Smooth muscle cell (in vitro differentiated cells): ENCODE results near the gene PRB4. TPM values are rescaled to one million over a fixed set of nuclear protein-coding genes. Genes with fewer than 3 reads are reported as not detected.
"Not testable (repeated sequence)": the region's sequence is repeated elsewhere in the genome, so short reads cannot be mapped to it uniquely, and the experiment has no call there.

Source experiments
- DNase-seq: peaks from one replicate; lab custom pipeline; 2025; ENCODE audit not compliant: unreplicated experiment; lab: John Stamatoyannopoulos, UW
- H2AFZ ChIP-seq: fragments of 200-600 bp; sonication (generic); 2 replicates; pipeline ENCODE4 v1.6.0; 2016; ENCODE audit warnings: antibody characterized with exemption, low read depth, mild to moderate bottlenecking
- H3F3A ChIP-seq: fragments of 200-600 bp; sonication (generic); 2 replicates; pipeline ENCODE4 v1.6.0; 2017; ENCODE audit warnings: antibody characterized with exemption, low read depth
- H3K27ac ChIP-seq: fragments of 200-600 bp; sonication (generic); 2 replicates; pipeline ENCODE4 v1.5.1; 2016; ENCODE audit warnings: low read depth, mild to moderate bottlenecking
- H3K27me3 ChIP-seq: fragments of 200-600 bp; sonication (generic); 2 replicates; pipeline ENCODE4 v1.6.1; 2016; ENCODE audit warnings: low read depth, mild to moderate bottlenecking
- H3K36me3 ChIP-seq: fragments of 200-600 bp; sonication (generic); 2 replicates; pipeline ENCODE4 v1.5.1; 2016; ENCODE audit warnings: low read depth
- H3K4me1 ChIP-seq: fragments of 200-600 bp; sonication (generic); 2 replicates; pipeline ENCODE4 v1.5.1; 2016; ENCODE audit warnings: low read depth
- H3K4me2 ChIP-seq: fragments of 200-600 bp; sonication (generic); 2 replicates; pipeline ENCODE4 v1.6.0; 2016; ENCODE audit warnings: mild to moderate bottlenecking
- H3K4me3 ChIP-seq: fragments of 200-600 bp; sonication (generic); 2 replicates; pipeline ENCODE4 v1.5.1; 2016; ENCODE audit warnings: mild to moderate bottlenecking
- H3K79me2 ChIP-seq: fragments of 200-600 bp; sonication (generic); 2 replicates; pipeline ENCODE4 v1.6.0; 2016; ENCODE audit warnings: low read depth, mild to moderate bottlenecking
- H3K9ac ChIP-seq: fragments of 200-600 bp; sonication (generic); 2 replicates; pipeline ENCODE4 v1.6.0; 2016; ENCODE audit warnings: low read depth
- H3K9me3 ChIP-seq: fragments of 200-600 bp; sonication (generic); replicated peaks from 2 replicates; pipeline ENCODE4 v1.5.1; 2016; ENCODE audit warnings: low read depth
- H4K20me1 ChIP-seq: fragments of 200-600 bp; sonication (generic); 2 replicates; pipeline ENCODE4 v1.6.0; 2016; ENCODE audit warnings: low read depth
- WGBS: methylation state at CpG from one replicate; pipeline ENCODE4 v1.1.7; 2016; ENCODE audit warnings: low lambda C conversion rate; 5-methylcytosine and 5-hydroxymethylcytosine counted together
- polyA plus RNA-seq: library from polyadenylated mRNA; unstranded; fragments of >200 nt; fragmentation: Nextera tagmentation; extraction: Ambion mirVana; gene quantifications from 2 replicates; pipeline ENCODE4 v1.2.1, GENCODE V29; 2016
- total RNA-seq: library from RNA; depleted of rRNA; stranded (reverse); fragments of >200 nt; gene quantifications from 2 replicates; pipeline ENCODE4 v1.2.3, GENCODE V29; 2014
- TF ChIP-seq, protein P1 (sequence below): fragments of 200-600 bp; sonication (generic); IDR thresholded peaks from 2 replicates; pipeline ENCODE4 v1.5.1; 2017; ENCODE audit warnings: borderline replicate concordance, mild to moderate bottlenecking, antibody characterized with exemption; ENCODE audit not compliant: insufficient read depth, poor library complexity, severe bottlenecking

The PRB4 gene
- total RNA-seq: not detected in 2 replicates
- not detected in 2 replicates for polyA plus RNA-seq

DNA sequence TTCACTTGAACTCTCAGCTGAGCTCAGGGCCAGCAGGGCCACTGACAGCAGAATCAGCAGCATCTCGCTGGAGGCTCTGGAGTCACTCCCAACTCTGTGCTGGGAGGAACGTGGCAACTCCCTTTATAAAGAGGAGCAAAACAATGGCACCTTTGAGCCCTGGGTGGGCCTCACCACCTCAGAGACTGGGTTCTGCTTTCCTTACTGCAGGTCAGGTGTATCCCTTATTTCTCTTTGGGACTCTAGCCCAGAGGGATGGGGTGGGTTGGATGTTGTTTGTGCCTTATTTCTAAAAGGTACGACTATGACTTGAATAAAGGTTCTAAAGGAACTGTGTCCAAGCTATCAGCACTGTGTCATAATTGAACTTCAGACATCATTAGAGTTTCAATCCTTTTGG is at the start of gene PRB4:
Gene PRB4 (minus strand): TSS at position 101 of the 400 bp plus-strand sequence. CDS start 38 bp downstream, at position 63.
- Histone ChIP-seq H3K4me3 (no peak within 1 kb of the TSS), H3K27ac (no peak within 1 kb of the TSS), H3K9me3 (no peaks in the 10 kb centered on the region), H3K9ac (no peak within 1 kb of the TSS), H2AFZ (no peak within 1 kb of the TSS), H3K4me1 (no peaks in the 10 kb centered on the region), H3K36me3 (no peaks in the 10 kb centered on the region), H3F3A (no peaks in the 10 kb centered on the region), H3K27me3 (no peaks in the 10 kb centered on the region), H3K79me2 (no peaks in the 10 kb centered on the region), H4K20me1 (no peaks in the 10 kb centered on the region), H3K4me2 (no peak within 1 kb of the TSS)
- 84% methylated on average over 3 of the region's 3 CpGs for WGBS
- TF ChIP-seq, protein P1, sequence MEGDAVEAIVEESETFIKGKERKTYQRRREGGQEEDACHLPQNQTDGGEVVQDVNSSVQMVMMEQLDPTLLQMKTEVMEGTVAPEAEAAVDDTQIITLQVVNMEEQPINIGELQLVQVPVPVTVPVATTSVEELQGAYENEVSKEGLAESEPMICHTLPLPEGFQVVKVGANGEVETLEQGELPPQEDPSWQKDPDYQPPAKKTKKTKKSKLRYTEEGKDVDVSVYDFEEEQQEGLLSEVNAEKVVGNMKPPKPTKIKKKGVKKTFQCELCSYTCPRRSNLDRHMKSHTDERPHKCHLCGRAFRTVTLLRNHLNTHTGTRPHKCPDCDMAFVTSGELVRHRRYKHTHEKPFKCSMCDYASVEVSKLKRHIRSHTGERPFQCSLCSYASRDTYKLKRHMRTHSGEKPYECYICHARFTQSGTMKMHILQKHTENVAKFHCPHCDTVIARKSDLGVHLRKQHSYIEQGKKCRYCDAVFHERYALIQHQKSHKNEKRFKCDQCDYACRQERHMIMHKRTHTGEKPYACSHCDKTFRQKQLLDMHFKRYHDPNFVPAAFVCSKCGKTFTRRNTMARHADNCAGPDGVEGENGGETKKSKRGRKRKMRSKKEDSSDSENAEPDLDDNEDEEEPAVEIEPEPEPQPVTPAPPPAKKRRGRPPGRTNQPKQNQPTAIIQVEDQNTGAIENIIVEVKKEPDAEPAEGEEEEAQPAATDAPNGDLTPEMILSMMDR: no peak
- no peak for DNase-seq

DNA sequence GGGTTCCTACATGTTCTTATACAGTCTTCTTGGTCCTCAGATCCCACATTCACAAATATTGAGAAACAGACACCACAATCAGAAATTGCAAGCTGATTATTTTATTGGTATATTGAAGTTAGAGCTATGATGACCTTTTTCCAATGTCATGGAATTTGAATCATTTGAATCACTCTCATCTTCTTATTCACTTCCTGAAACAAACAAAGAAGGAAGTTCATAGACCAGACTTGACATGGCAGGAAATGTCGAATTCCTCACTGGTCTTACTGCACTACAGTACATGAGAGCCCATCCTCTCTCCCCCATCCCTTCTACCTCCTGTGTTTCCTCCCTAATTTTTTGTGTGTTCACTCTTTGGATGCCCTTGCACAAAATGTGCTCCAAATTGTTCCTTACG is 41.5 kb upstream of the PRB4 start:
- H3K27me3 ChIP-seq, H3F3A ChIP-seq, H3K27ac ChIP-seq, H4K20me1 ChIP-seq, H3K36me3 ChIP-seq, H3K4me3 ChIP-seq, H2AFZ ChIP-seq, H3K4me1 ChIP-seq, H3K9me3 ChIP-seq, DNase-seq, H3K9ac ChIP-seq, H3K4me2 ChIP-seq, H3K79me2 ChIP-seq: not testable (repeated sequence)
- WGBS: 92% methylated on average over 2 of the region's 2 CpGs

DNA sequence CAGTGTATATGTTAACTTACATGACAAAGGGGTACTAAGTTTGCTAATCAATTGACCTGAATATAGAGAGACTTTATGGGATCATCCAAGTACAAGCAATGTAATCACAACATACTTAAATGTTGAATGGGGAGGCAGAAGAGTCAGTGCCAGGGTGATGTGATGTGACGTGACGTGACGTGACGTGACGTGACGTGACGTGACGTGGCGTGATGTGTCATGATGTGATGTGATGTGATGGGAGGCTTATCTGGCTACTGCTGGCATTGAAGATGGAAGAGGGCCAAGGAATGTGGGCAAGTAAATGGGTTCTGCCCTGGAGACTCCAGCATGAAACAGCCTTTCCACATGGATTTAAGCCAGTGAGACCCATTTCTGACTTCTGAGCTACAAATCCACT is 38.2 kb upstream of the PRB4 start:
- no peak overlapping the region for H3K9ac ChIP-seq
- H3K4me1 ChIP-seq: no peaks in the 10 kb centered on the region
- no peaks in the 10 kb centered on the region for H3K79me2 ChIP-seq
- no peak overlapping the region for H3K4me2 ChIP-seq
- no peak overlapping the region for H2AFZ ChIP-seq
- no peak for DNase-seq
- no peaks in the 10 kb centered on the region for H3K27me3 ChIP-seq
- no peaks in the 10 kb centered on the region for H3K36me3 ChIP-seq
- H3K27ac ChIP-seq: no peak overlapping the region
- TF ChIP-seq, protein P1: no peak
- H4K20me1 ChIP-seq: no peaks in the 10 kb centered on the region
- H3F3A ChIP-seq: no peaks in the 10 kb centered on the region
- no peak overlapping the region for H3K4me3 ChIP-seq
- 89% methylated on average over 9 of the region's 9 CpGs for whole genome bisulfite sequencing
- H3K9me3 ChIP-seq: no peaks in the 10 kb centered on the region

DNA sequence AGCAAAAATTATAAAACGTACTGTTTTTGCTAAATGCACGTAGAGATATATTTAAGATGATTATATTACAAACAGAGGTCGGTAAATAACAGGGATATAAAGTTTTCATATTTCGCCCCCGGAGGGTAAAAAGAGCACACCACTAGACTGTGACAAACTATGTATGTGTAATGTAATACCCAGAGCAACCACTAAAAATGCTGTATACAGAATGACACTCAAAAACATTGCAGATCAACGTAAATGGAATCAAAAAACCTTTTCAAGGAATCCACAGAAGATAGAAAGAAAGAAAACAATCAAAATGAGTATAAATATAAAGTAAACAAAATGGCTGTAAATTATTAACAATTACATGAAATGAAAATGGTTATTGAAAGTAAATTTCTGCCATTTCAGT is 37.6 kb upstream of the PRB4 start:
- Histone ChIP-seq H3K4me1 (no peaks in the 10 kb centered on the region), H3K27ac (no peak overlapping the region), H3K4me2 (no peak overlapping the region), H3K36me3 (no peaks in the 10 kb centered on the region), H2AFZ (no peak overlapping the region), H3K27me3 (no peaks in the 10 kb centered on the region), H3K4me3 (no peak overlapping the region), H4K20me1 (no peaks in the 10 kb centered on the region), H3K9ac (no peak overlapping the region), H3K79me2 (no peaks in the 10 kb centered on the region), H3F3A (no peaks in the 10 kb centered on the region), H3K9me3 (no peaks in the 10 kb centered on the region)
- whole genome bisulfite sequencing: 87% methylated on average over 6 of the region's 6 CpGs
- TF ChIP-seq, protein P1: no peak
- no peak for DNase-seq
